EL (cell line): Measurements from ENCODE around the gene R3HDM2.

ENCODE experiments used
- DNase-seq: peaks from one replicate; pipeline ENCODE4 v3.0.0-alpha.2; 2016

R3HDM2 gene

GRCh38 chr12:57212701-57213057, 218.2 kb downstream of the R3HDM2 start:
- no peak for DNase-seq

GRCh38 chr12:57211791-57212700, 218.8 kb downstream of the R3HDM2 start:
- DNase-seq = no peak

- no peak for DNase-seq
Measured at GRCh38 chr12:57210926-57211692, 219.7 kb downstream of the R3HDM2 start.

- DNase-seq = no peak
Measured at GRCh38 chr12:57210461-57210860, 220.4 kb downstream of the R3HDM2 start.

GRCh38 chr12:57209916-57210315, 220.9 kb downstream of the R3HDM2 start:
- DNase-seq = no peak

- DNase-seq = no peak
Measured at GRCh38 chr12:57208631-57209282, 222.1 kb downstream of the R3HDM2 start.

- no peak for DNase-seq
Measured at GRCh38 chr12:57207731-57208630, 222.9 kb downstream of the R3HDM2 start.

- DNase-seq = no peak
Measured at GRCh38 chr12:57205931-57206330, 224.9 kb downstream of the R3HDM2 start.

- DNase-seq = no peak
Measured at GRCh38 chr12:57205186-57205585, 225.7 kb downstream of the R3HDM2 start.

GRCh38 chr12:57204454-57204853, 226.4 kb downstream of the R3HDM2 start:
- no peak for DNase-seq

GRCh38 chr12:57203791-57204190, 227.1 kb downstream of the R3HDM2 start:
- no peak for DNase-seq
